Measurements from ENCODE around the gene AGBL2.

DNA sequence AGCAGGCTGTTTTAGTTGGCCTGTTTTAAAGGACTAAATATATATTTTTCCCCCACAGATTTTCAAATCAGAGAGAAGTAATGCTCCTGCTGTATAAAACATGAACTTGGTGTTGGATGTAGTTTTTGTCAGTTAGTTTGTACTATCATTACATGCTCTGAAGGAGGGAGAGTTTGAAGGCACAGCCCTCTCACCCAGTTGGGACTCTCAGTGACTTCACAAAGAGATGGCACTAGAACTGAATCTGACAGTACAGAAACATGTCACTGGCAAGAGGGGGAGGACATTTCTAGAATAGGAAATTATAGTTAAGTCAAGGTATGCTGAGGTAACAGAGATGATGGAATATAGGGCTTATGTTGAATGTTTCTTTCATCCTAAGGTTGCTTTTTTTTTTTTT, 99.9 kb downstream of the AGBL2 start:
- TF ChIP-seq, protein P1, sequence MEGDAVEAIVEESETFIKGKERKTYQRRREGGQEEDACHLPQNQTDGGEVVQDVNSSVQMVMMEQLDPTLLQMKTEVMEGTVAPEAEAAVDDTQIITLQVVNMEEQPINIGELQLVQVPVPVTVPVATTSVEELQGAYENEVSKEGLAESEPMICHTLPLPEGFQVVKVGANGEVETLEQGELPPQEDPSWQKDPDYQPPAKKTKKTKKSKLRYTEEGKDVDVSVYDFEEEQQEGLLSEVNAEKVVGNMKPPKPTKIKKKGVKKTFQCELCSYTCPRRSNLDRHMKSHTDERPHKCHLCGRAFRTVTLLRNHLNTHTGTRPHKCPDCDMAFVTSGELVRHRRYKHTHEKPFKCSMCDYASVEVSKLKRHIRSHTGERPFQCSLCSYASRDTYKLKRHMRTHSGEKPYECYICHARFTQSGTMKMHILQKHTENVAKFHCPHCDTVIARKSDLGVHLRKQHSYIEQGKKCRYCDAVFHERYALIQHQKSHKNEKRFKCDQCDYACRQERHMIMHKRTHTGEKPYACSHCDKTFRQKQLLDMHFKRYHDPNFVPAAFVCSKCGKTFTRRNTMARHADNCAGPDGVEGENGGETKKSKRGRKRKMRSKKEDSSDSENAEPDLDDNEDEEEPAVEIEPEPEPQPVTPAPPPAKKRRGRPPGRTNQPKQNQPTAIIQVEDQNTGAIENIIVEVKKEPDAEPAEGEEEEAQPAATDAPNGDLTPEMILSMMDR (IDR thresholded peaks at IDR 0.05; ENCODE audit: low read length), result no peak
- TF ChIP-seq EZH2 (optimal IDR thresholded peaks at IDR 0.05; ENCODE audit: low read depth, low read length) (no peak), EZH2phosphoT487 (IDR thresholded peaks at IDR 0.05; ENCODE audit: low read length) (no peak)
